Measurements from ENCODE around the gene CDK6. TPM values are rescaled to one million over a fixed set of nuclear protein-coding genes. Genes with fewer than 3 reads are reported as not detected.

The CDK6 gene
- total RNA-seq, 4 donors from 2014 or later, result 19.7 to 51.1 (median 33.8) TPM

- peak; percentile 63 for ATAC-seq
- no peaks in the 10 kb centered on the region for H3K36me3 ChIP-seq
- H3K9me3 ChIP-seq, result no peaks in the 10 kb centered on the region
- H3K27ac ChIP-seq, result peak overlapping the region in 3 of 4 donors; percentile 1 to 59 (median 14)
- TF ChIP-seq EP300 (IDR thresholded peaks at IDR 0.05) (no peak), POLR2AphosphoS5 (IDR thresholded peaks at IDR 0.05) (no peak), POLR2A (IDR thresholded peaks at IDR 0.05) (no peak)
- TF ChIP-seq, protein P1, sequence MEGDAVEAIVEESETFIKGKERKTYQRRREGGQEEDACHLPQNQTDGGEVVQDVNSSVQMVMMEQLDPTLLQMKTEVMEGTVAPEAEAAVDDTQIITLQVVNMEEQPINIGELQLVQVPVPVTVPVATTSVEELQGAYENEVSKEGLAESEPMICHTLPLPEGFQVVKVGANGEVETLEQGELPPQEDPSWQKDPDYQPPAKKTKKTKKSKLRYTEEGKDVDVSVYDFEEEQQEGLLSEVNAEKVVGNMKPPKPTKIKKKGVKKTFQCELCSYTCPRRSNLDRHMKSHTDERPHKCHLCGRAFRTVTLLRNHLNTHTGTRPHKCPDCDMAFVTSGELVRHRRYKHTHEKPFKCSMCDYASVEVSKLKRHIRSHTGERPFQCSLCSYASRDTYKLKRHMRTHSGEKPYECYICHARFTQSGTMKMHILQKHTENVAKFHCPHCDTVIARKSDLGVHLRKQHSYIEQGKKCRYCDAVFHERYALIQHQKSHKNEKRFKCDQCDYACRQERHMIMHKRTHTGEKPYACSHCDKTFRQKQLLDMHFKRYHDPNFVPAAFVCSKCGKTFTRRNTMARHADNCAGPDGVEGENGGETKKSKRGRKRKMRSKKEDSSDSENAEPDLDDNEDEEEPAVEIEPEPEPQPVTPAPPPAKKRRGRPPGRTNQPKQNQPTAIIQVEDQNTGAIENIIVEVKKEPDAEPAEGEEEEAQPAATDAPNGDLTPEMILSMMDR (IDR thresholded peaks at IDR 0.05), result no peak
- H3K27me3 ChIP-seq, result no peaks in the 10 kb centered on the region
- 23 to 26% methylated on average over 3 of the region's 3 CpGs for WGBS, 2 donors (ENCODE audit: low coverage in 1 of 2)
- H3K4me3 ChIP-seq, result no peak overlapping the region
- peaks cover 18 to 77% (median 18%) of the 10 kb centered on the region in 3 donors for H3K4me1 ChIP-seq
Observed at GRCh38 chr7:92781117-92781720, 55.2 kb downstream of the CDK6 start.

GRCh38 chr7:92778972-92779371 is 57.4 kb downstream of the CDK6 start:
- Histone ChIP-seq H3K27me3 (no peaks in the 10 kb centered on the region), H3K4me3 (no peak overlapping the region), H3K9me3 (no peaks in the 10 kb centered on the region), H3K4me1 (peaks cover 10 to 59% (median 18%) of the 10 kb centered on the region in 3 donors), H3K27ac (no peak overlapping the region), H3K36me3 (no peaks in the 10 kb centered on the region)
- 27 to 36% methylated on average over 5 of the region's 5 CpGs for WGBS, 2 donors (ENCODE audit: low coverage in 1 of 2)
- peak; percentile 65 for TF ChIP-seq POLR2AphosphoS5 (IDR thresholded peaks at IDR 0.05)
- TF ChIP-seq, protein P1 (IDR thresholded peaks at IDR 0.05), result peak in 3 of 4 experiments; percentile 27 to 29 (median 27)
- no peak for TF ChIP-seq EP300 (IDR thresholded peaks at IDR 0.05)
- peak; percentile 81 for ATAC-seq

- ATAC-seq, result no peak
- whole genome bisulfite sequencing, 2 donors (ENCODE audit: low coverage in 1 of 2), result 45 to 71% methylated on average over 1 of the region's 1 CpG
- no peak for TF ChIP-seq POLR2AphosphoS5 (IDR thresholded peaks at IDR 0.05)
- no peak for TF ChIP-seq EP300 (IDR thresholded peaks at IDR 0.05)
- TF ChIP-seq, protein P1 (IDR thresholded peaks at IDR 0.05), result no peak
- no peak for TF ChIP-seq POLR2A (IDR thresholded peaks at IDR 0.05)
- peaks cover 8 to 49% (median 18%) of the 10 kb centered on the region in 3 donors for H3K4me1 ChIP-seq
- no peak overlapping the region for H3K27ac ChIP-seq
- no peaks in the 10 kb centered on the region for H3K9me3 ChIP-seq
- H3K36me3 ChIP-seq, result no peaks in the 10 kb centered on the region
- H3K4me3 ChIP-seq, result no peak overlapping the region
- no peaks in the 10 kb centered on the region for H3K27me3 ChIP-seq
Observed at GRCh38 chr7:92777993-92778392, 58.4 kb downstream of the CDK6 start.

DNA sequence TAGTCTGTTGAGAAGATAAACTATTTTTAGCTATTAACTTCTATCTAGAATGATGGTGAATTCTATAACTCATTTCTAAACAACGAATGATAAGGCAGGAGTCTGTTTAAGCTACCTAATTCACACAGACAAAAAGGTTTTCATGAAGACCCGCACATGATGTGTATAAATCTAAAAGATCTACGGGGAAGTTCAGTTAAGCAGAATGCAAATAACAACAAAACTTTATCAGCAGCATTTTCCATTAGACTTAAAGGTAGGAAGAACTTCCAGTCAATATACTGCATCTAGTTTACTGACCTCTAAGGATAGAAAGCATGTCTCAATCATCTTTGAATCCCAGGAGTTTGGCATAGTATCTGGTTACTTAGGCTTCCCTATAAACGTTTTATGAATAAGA is 62.6 kb downstream of the CDK6 start:
- Histone ChIP-seq H3K9me3 (no peaks in the 10 kb centered on the region), H3K4me1 (peaks cover 0 to 21% (median under 1%) of the 10 kb centered on the region in 3 donors), H3K27me3 (no peaks in the 10 kb centered on the region), H3K4me3 (no peak overlapping the region), H3K36me3 (no peaks in the 10 kb centered on the region), H3K27ac (no peak overlapping the region)
- TF ChIP-seq EP300 (IDR thresholded peaks at IDR 0.05), result no peak
- no peak for TF ChIP-seq POLR2AphosphoS5 (IDR thresholded peaks at IDR 0.05)
- TF ChIP-seq, protein P1 (IDR thresholded peaks at IDR 0.05), result no peak
- TF ChIP-seq POLR2A (IDR thresholded peaks at IDR 0.05), result no peak
- WGBS, 2 donors (ENCODE audit: low coverage in 1 of 2), result 54 to 63% methylated on average over 4 of the region's 4 CpGs
- ATAC-seq, result no peak

DNA sequence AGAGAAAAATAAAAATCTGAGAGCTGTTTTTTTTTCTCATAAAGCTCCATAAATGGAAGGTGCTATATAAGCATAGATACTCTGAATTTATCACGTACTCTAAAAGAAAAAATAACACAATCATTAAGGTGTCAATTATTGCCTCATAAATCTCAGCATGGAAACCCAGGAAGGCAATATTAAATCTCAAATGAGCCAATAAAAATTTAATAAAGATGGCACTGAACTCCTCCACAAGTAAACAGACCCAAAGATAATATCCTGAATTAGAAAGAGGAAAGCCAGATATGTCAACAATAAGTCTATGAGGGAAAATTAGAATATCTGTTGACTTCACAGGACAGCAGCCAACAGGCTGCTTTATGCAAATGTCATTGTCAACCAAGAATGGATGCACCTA is 66.5 kb downstream of the CDK6 start:
- H3K4me3 ChIP-seq, result no peak overlapping the region
- TF ChIP-seq POLR2A (IDR thresholded peaks at IDR 0.05), result no peak
- TF ChIP-seq, protein P1 (IDR thresholded peaks at IDR 0.05), result no peak
- TF ChIP-seq EP300 (IDR thresholded peaks at IDR 0.05), result no peak
- TF ChIP-seq POLR2AphosphoS5 (IDR thresholded peaks at IDR 0.05), result no peak
- no peak for ATAC-seq
- H3K4me1 ChIP-seq, result peaks cover 9 to 49% (median 25%) of the 10 kb centered on the region in 3 donors
- H3K27ac ChIP-seq, result peak overlapping the region in 2 of 4 donors; percentile 79 to 85
- H3K36me3 ChIP-seq, result no peaks in the 10 kb centered on the region
- no peaks in the 10 kb centered on the region for H3K9me3 ChIP-seq
- WGBS, 2 donors (ENCODE audit: low coverage in 1 of 2), result 56 to 67% methylated on average over 1 of the region's 1 CpG
- no peaks in the 10 kb centered on the region for H3K27me3 ChIP-seq

Measured in gastroesophageal sphincter (tissue), 4 donors.